Thoracic aorta (tissue), 2 donors: ENCODE data around the gene CEBPA. TPM values are rescaled to one million over a fixed set of nuclear protein-coding genes. Genes with fewer than 3 reads are reported as not detected.

Source experiments
- ATAC-seq: fragments of 150-250 bp; one replicate; pipeline ENCODE4 v1.8.0; 2017; ENCODE audit warnings: low read depth; ENCODE audit not compliant: insufficient number of reproducible peaks, low FRiP score
- DNase-seq: peaks from one replicate; pipeline ENCODE4 v3.0.0-alpha.2; 2020; ENCODE audit warnings: low spot score
- H3K27ac ChIP-seq, 2 donors: fragments of 200-600 bp; sonication (generic); 1 replicate in 1 of 2; 2 replicates in 1 of 2; pipeline ENCODE4 v1.5.1; 2016; ENCODE audit warnings: mild to moderate bottlenecking in 2 of 2, moderate library complexity in 2 of 2
- H3K27me3 ChIP-seq: fragments of 200-600 bp; sonication (generic); replicated peaks from 2 replicates; pipeline ENCODE4 v1.6.0; 2016; ENCODE audit warnings: mild to moderate bottlenecking; ENCODE audit not compliant: insufficient read depth
- H3K36me3 ChIP-seq: fragments of 200-600 bp; sonication (generic); one replicate; pipeline ENCODE4 v1.5.1; 2016
- H3K4me1 ChIP-seq, 2 donors: fragments of 200-600 bp; sonication (generic); 1 replicate in 1 of 2; 2 replicates in 1 of 2; pipeline versions ENCODE4 v1.5.1 to v1.6.0; 2016; ENCODE audit warnings: low read depth in 2 of 2, mild to moderate bottlenecking in 1 of 2; ENCODE audit not compliant: control insufficient read depth in 1 of 2
- H3K4me3 ChIP-seq: fragments of 200-600 bp; sonication (generic); 2 replicates; pipeline ENCODE4 v1.5.1; 2016; ENCODE audit warnings: mild to moderate bottlenecking
- H3K9me3 ChIP-seq: fragments of 200-600 bp; sonication (generic); 2 replicates; pipeline ENCODE4 v1.5.1; 2016
- CTCF ChIP-seq: fragments of 200-600 bp; sonication (generic); IDR thresholded peaks from one replicate; pipeline ENCODE4 v1.5.1; 2019; ENCODE audit warnings: antibody characterized with exemption
- total RNA-seq, 2 donors: library from RNA; depleted of rRNA; stranded (reverse); fragments of >200 nt; gene quantifications; one replicate each; pipeline versions ENCODE4 v1.1.0 to v1.2.3, GENCODE V29; 2016

CEBPA gene
- total RNA-seq, 2 donors from 2014 or later: 4.7 to 4.9 TPM

- Histone ChIP-seq H3K27me3 (no peaks in the 10 kb centered on the region), H3K27ac (no peak overlapping the region), H3K4me1 (peaks cover 7 to 14% of the 10 kb centered on the region in 2 donors), H3K4me3 (no peak overlapping the region), H3K9me3 (peaks cover 3% of the 10 kb centered on the region), H3K36me3 (no peaks in the 10 kb centered on the region)
- no peak for TF ChIP-seq CTCF
- ATAC-seq (no peak), DNase-seq (no peak)
These were observed 13.1 kb downstream of the CEBPA start for GRCh38 chr19:33289261-33289660.

- Histone ChIP-seq H3K9me3 (peaks cover 3% of the 10 kb centered on the region), H3K27me3 (no peaks in the 10 kb centered on the region), H3K4me3 (no peak overlapping the region), H3K27ac (no peak overlapping the region), H3K4me1 (peaks cover 6 to 11% of the 10 kb centered on the region in 2 donors), H3K36me3 (no peaks in the 10 kb centered on the region)
- TF ChIP-seq CTCF: no peak
- ATAC-seq: no peak
- no peak for DNase-seq
These were observed 13.7 kb downstream of the CEBPA start for GRCh38 chr19:33288666-33289065.

- no peaks in the 10 kb centered on the region for H3K36me3 ChIP-seq
- H3K4me1 ChIP-seq: peaks cover under 1 to 4% of the 10 kb centered on the region in 2 donors
- no peaks in the 10 kb centered on the region for H3K27me3 ChIP-seq
- DNase-seq (no peak), ATAC-seq (no peak)
- peaks cover 3% of the 10 kb centered on the region for H3K9me3 ChIP-seq
- no peak for TF ChIP-seq CTCF
- no peak overlapping the region for H3K27ac ChIP-seq
- no peak overlapping the region for H3K4me3 ChIP-seq
These were observed 14.4 kb downstream of the CEBPA start for GRCh38 chr19:33287927-33288326.

GRCh38 chr19:33287438-33287837, 14.9 kb downstream of the CEBPA start:
- Histone ChIP-seq H3K4me1 (no peaks in the 10 kb centered on the region), H3K9me3 (peaks cover 3% of the 10 kb centered on the region), H3K36me3 (no peaks in the 10 kb centered on the region), H3K4me3 (no peak overlapping the region), H3K27ac (no peak overlapping the region), H3K27me3 (no peaks in the 10 kb centered on the region)
- ATAC-seq: no peak
- TF ChIP-seq CTCF: no peak
- no peak for DNase-seq

GRCh38 chr19:33286899-33287298, 15.4 kb downstream of the CEBPA start:
- ATAC-seq: no peak
- Histone ChIP-seq H3K4me3 (no peak overlapping the region), H3K4me1 (no peaks in the 10 kb centered on the region)

More at GRCh38 chr19:33286899-33287298, 15.4 kb downstream of the CEBPA start:
- TF ChIP-seq CTCF: no peak
- H3K36me3 ChIP-seq: no peaks in the 10 kb centered on the region
- H3K27me3 ChIP-seq: no peaks in the 10 kb centered on the region
- no peak for DNase-seq
- peaks cover 3% of the 10 kb centered on the region for H3K9me3 ChIP-seq
- H3K27ac ChIP-seq: no peak overlapping the region
